Measurements from ENCODE around the gene CCDC138.

CCDC138 gene

GRCh38 chr2:108829578-108830310 is 43.2 kb downstream of the CCDC138 start:
- DNase-seq, result no peak

DNA sequence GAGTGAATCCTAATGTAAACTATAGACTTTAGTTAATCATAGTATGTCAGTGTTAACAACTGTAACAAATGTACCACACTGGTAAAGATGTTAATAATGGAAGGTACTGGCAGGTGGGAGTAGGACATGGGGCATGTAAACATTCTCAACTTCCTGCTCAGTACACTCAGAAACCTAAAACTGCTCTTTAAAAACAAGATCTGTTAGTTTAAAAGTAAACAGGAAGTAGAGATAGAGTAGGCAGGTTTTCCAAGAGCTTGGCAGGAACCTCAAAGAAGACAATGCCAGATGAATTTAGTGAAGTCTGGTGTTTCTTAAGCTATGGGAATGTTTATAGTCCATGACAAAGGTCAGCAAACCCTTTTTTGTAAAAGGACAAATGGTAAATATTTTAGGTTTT is 46.6 kb downstream of the CCDC138 start:
- no peak for DNase-seq

DNA sequence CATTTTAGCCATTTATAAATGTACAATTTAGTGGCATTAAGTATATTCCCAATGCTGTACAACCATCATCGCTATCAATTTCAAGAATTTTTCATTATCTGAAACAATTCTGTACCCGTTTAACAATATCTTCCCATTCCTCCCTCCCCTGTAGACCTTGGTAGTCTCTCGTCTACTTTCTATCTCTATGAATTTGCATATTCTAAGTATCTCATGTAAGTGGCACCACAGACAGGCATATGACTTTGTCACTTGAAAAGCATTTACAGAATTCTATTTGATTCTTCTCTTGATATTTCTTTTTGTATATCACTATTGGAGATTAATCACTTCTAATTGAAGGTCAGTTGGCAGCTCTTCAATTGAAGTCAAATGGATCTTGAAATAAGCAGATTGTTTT is 48.0 kb downstream of the CCDC138 start:
- DNase-seq, result no peak

DNA sequence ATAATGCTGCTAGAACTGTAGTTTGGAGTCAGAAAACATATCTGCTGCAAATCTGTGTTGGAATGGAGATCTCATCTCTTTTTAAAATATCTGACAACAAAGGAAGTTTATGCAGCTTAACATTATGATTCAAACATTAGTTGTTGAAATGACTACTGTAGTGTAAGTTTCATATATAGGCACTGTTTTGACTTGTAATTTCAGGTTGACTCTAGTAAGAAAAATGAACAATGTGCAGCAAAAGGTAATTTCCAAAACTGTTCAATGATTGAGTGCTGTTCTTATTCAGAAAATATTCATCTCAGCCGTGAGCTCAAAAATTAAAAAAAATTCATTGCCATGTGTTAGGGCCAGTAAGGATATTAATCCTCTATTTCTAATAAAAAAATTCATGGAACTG is 48.5 kb downstream of the CCDC138 start:
- no peak for DNase-seq

DNA sequence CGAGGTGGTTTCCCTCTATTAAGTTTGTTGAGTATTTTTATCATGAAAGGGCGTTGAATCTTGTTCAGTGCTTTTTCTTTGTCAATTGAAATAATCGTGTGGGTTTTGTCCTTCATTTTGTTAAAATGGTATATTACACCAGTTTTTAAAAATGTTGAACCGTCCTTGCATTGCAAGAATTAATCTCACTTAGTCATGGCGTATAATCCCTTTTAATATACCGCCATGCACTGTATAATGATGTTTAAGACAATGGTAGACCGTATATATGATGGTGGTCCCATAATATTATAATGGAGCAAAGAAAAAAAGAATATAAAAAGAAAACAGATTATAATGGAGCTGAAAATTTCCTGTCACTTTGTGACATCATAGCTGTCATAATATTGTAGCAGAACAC is 50.6 kb downstream of the CCDC138 start:
- no peak for DNase-seq

GRCh38 chr2:108841506-108841905 is 54.9 kb downstream of the CCDC138 start:
- no peak for DNase-seq

GRCh38 chr2:108845923-108846322 is 59.4 kb downstream of the CCDC138 start:
- no peak for DNase-seq

GRCh38 chr2:108847000-108847399 is 60.4 kb downstream of the CCDC138 start:
- DNase-seq, result no peak

DNA sequence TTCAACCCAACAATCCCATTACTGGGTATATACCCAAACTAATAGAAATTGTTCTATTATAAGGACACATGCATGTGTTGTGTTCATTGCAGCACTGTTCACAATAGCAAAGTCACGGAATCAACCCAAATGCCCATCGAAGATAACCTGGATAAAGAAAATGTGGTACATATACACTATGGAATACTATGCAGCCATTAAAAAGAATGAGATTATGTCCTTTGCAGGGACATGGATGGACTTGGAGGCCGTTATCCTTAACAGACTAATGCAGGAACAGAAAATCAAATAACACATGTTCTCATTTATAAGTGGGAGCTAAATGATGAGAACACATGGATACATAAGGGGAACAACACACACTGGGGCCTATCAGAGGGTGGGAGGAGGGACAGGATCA is 65.8 kb downstream of the CCDC138 start:
- DNase-seq, result no peak

DNA sequence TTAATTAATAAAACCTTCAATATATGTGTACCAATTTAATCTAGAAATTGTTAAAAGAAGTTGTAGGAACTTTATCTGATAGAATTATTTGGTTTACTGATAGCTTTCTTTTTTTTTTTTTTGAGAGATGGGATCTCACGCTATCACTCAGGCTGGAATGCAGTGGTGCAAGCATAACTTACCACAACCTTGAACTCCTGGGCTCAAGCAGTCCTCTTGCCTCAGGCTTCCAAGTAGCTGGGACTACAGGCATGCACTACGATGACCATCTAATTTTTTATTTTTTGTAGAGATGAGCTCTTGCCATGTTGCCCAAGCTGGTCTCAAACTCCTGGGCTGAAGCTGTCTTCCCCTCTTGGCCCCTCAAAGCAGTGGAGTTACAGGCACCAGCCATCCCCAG is 66.8 kb downstream of the CCDC138 start:
- no peak for DNase-seq

DNA sequence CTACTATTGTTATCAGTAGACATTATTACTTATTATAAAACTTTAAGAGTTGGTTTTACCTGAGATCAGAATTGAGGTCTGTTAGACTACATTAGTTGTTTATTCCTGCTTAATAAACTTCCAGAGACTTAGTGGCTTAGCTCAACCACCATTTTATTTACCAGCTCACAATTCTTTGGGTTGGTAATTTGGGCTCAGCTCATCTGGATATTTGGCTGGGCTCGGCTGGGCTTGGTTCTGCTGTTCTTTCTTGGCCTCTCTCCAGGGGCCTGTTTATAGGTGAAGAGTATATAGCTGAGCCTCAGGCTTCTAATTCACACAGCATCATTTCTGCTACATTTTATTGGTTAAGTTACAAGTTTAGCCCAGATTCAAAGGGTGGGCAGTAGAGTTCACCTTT is 67.9 kb downstream of the CCDC138 start:
- no peak for DNase-seq

DNA sequence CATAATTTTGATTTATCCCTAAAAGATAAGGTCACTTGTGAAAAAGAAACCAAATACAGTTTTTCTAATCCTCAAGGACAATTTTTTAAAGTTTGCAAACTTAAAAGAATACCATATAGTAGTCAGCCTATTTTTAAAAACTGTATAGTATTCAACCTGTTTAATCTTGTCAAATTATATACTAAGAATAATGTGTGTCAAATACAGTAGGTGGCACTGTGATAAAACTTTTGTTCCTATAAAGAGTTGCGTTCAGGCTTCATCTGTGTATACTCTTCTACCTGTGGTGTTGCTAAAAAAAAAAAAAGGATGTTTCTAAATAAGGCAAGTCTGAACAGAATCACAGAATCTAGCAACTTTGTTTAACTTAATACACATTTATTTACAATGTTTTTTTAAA is 68.6 kb downstream of the CCDC138 start:
- DNase-seq, result no peak

- DNase-seq, result no peak
Observed at GRCh38 chr2:108858894-108859293, 72.3 kb downstream of the CCDC138 start.

GRCh38 chr2:108866041-108866440 is 79.5 kb downstream of the CCDC138 start:
- no peak for DNase-seq

DNA sequence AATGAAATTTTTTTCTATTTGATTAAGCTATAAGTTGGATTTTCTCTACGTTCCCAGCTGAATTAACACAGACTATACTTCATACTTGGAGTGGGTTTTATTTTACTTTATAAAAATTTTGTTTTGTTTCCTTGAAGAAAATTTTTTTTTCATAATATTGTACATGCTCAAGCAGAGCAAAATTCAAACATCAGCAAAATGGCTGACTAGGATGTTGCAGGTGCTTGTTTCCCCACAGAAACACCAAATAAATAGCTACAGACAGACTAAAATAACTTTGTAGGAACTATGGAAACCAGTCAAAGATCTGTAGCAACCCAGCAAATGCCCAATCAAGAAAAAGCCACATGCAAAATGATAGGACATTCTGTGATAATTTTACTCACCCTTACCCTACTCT is 82.3 kb downstream of the CCDC138 start:
- DNase-seq, result no peak

DNA sequence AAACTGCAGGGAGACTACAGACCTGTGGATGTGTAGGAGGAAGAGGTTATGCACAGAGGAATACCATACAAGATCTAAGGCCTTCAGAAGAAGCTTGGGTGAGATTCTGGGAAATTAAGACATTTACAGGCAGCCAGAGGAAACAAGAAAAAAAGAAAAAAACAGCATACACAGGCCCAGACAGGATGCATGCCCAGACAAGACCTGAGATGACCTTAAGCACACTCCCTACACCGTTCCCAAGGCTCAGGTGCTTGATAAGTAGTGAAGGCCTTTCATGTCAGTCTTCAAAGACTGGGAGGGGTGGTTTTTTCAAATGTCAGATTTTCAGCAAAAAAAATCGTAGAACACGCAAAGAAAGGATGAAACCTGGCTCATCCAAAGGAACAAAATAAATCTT is 83.0 kb downstream of the CCDC138 start:
- no peak for DNase-seq

DNA sequence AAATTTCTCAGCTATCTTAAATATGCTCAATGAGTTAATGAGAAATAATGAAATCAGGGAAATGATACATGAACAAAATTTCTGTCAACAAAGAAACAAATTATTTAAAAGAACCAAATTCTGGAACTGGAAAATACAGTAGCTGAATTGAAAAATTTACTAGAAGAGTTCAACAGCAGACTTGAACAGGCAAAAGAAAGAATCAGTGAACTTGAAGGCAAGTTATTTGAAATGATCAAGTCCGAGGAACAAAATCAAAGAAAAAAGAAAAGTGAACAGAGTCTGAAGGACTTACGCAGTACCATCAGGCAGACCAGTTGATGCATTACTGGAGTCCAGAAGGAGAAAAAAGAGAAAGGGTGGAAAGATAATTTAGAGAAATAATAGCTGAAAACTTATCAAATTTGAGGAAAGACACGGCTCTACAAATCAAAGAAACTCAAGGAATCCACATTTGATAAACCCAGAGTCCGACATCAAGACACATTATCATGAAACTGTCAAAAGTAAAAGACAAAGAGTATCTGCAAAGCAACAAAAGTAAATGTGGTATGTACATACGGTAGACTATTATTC is 83.6 kb downstream of the CCDC138 start:
- no peak for DNase-seq

DNA sequence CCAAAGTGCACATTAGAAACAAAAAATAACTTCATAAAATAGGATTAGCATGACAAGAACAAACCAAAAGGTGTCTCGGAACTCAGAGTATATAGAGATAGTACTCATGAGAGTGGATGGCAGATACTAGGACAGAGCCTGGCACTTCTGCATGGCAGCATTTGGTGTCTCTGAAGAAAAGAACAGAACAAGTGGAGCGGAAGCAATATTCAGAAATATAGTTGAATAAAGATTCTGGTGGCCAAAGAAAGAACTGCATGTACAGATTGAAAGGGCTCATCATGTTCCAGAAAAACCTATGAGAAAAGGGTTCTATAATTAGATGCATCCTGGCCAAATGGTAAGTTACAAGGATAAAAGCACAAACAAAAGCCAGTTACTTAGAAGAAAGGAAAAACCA is 90.9 kb downstream of the CCDC138 start:
- DNase-seq, result no peak

- no peak for DNase-seq
Observed at GRCh38 chr2:108878276-108878675, 91.7 kb downstream of the CCDC138 start.

DNA sequence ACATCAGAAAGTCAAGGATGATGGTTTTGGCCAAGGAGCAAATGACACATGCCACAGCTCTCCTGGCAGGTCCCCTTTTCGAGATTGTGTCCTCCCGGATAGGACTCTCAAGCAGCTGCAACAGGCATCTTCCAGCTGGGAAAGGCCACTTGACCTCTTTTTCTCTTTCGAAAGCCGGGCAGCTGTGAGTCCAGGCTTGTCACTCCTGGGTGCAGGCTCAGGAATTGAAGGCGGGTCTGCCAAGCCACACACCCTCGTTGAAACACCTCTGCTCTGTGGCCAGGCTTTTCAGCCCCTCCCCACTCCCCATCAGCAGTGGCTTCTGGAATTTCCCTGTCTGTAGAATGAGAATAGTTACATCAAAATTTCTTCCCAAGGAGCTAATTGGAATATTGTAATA is 98.0 kb downstream of the CCDC138 start:
- DNase-seq, result no peak

DNA sequence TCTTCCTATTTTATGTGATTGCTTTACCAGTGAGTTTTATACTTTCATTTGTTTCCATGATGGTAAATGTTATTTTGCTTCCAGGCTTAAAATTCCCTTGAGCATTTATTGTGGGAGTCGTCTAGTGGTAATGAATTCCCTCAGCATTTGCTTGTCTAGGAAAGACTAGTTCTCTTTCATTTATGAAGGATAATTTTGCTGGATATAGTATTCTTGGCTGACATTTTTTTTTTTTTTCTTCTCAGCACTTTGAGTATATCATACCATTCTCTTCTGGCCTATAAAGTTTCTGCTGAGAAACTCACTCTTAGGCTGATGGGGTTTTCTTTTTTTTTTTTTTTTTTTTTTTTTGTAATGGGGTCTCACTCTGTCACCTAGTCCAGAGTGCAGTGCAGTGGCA is 103.3 kb downstream of the CCDC138 start:
- DNase-seq, result no peak

DNA sequence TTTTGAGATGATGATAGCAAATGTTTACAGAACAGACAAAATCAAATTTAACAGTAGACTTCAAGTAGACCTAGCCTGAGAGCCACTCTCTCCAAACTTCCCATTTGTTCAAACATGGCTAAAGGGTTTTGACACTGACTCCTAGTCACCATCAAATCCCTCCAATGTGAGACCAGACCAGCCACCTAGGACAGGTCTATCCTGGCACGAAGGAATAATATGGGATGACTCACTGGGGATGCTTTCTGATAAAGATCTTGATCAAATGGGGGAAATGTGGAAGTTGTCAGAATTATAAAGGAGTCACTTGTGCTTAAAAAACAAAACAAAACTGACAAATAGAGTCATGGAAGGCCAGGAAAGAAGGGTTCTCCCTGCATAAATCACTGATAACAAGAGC is 106.7 kb downstream of the CCDC138 start:
- DNase-seq, result no peak

GRCh38 chr2:108894766-108895165 is 108.2 kb downstream of the CCDC138 start:
- no peak for DNase-seq

GRCh38 chr2:108895188-108895587 is 108.6 kb downstream of the CCDC138 start:
- DNase-seq, result no peak

DNA sequence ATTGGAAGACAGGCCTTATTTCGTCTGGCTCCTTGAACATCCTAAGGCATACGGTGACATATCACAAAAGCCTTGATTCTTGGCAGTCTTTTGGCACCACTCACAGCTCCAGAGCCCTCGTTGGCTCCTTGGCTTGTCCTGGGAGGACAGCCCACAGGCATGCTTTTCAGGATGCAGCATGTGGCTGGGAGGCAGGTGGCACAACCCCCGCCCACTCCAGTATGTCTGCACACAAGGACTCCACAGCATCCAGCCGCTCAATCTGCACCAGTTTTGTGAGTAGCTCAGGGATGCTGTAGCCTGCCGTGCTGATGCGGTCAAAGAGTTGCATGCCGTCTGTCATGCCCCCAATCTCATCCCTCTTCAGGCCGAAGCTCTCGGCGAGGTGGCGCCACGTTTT is 110.2 kb downstream of the CCDC138 start:
- no peak for DNase-seq
